Ammon's horn (tissue), 1 donor: ENCODE data around the gene FNDC11.

Experiments
- DNase-seq: peaks from one replicate; pipeline ENCODE4 v3.0.0-alpha.2; 2016; ENCODE audit warnings: low spot score

Gene FNDC11

DNA sequence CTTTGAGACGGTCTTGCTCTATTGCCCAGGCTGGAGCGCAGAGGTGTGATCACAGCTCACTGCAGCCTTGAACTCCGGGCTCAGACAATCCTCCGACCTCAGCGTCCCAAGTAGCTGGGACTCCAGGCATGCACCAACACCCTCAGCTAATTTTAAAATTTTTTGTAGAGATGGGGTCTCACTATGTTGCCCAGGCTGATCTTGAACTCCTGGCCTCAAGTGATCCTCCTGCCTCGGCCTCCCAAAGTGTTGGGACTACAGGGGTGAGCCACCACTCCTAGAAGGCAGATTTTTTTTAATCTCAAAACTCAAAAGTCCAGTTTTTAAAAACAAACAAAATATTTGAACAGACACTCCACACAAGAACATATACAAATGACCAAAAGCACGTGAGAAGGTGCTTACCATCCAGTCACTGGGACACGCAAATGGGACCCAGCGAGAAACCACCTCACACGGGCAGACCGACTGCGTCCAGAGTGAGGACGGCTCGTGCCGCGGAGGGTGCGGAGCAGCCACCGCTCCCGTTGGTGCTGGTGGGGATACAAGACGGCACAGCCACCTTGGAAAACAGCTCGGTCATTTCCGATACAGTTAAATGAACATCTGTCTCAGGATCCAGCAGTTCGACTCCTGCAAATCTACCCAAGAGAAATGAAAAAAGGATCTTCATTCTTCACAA, 28.6 kb downstream of the FNDC11 start:
- DNase-seq = no peak

DNA sequence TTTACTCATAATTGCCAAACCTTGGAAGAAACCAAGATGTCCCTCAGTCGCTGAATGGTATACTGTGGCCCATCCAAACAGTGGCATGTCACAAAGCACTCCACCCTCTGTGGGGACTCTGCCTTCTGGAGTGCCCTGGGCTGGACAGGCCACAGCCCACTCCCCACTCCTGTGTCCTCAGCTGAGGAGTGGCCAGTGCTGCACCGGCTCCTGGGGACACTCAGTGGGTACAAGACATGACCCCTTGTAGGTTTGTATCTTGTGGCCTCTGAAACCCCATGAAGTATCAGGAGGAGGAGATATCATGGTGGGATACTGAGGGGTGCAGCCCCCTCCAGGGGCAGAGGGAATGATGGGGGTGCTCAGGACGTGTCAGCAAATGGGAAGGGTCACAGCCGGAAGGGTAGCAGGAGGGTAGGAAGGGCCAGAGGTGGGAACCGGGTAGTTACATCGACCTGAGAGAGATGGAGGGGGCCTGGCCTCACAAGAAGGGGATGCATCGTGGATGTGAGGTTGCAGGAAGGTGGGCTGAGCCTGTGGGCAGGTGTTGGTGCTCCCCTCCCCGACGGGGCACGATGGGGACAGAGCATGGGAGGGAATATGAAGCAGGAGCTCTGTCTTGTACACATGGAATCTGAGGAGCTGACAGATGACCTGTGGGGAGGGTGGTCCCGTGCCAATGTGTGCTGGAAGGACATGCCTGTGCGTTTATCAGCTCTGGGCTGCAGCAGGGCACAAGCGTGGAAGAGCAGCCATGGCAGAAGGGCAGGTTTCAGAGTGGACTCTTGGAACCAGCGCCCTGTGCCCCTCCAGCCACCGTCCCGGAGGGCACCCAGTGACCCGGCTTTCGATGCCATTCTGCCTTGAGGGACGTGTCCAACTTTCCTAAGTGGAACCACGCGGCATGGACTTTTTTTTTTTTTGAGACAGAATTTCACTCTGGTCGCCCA, 31.9 kb downstream of the FNDC11 start:
- no peak for DNase-seq

DNA sequence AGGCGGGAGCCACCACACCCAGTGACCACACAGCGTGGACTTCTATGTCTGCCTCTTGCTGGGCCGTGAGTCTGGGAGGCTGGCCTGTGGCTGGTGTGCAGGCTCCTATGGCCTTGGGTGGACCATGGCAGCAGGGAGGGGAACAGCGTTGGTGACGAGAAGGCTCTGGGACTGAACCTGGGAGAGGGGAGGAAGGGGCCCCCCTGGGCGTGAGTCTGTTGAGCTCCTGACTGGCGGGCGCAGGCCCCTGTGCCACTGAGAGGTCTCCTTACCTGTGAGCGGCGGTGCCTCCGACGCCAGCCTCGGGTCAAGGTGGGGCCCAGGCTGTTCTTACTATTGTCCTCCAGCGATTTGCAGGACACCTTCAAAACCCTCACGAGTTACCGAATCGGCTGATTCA, 32.8 kb downstream of the FNDC11 start:
- DNase-seq = no peak

DNA sequence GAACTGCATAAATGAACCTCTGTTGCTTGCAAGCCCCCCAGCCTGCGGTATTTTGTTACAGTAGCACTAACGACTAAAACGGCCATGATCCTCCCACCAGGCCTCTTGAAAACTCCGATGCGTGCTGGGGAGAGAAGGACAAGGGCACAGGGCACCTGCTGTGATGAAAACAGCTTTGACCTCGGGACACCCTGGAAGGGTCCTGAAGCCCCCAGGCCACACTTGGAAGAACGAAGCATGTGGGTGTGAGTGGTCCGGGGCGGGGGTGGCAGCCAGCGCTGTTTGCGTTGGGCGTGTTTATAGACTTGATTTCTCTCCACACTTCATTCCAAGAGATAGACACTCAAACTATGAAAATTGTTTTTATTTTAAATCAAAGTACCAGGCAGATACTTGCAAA, 33.3 kb downstream of the FNDC11 start:
- DNase-seq = no peak

DNA sequence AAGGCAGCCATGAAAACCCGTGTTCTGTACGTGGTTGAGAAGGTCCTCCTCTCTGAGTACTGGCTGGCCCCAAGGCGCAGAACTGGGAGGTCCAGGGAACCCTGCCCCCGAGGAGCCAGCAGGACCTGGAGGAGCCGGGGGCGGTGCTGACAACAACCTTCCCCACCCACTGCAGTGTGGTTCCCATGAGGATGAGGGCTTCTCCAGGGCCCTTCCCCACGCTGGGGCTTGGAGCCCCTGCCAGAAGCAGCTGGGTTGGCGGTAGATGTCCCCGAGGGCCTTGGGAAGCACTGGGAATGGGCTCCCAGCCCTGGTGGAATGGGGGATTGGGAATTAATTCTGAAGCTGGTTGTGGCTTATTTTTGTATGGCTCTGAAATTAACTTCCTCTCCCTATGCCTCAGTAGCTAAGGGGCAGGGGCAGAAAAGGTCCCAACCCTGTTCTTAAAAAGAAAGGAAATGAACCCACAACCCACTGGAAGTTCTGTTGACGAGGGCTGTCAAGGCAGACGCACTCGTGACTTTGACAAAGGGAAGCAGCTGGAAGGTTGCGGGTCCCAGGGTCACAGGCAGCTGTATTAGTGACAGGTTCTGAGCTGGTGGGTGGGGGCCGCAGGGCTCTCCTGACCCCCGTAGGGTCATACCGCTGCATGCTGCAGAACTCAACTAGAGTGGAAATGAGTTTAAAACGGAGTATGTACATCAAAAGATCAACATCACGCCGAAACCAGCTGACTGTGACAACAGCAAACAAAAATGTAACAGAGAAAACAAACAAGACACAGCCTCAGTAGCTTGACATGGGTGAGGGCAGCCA, 34.0 kb downstream of the FNDC11 start:
- no peak for DNase-seq

DNA sequence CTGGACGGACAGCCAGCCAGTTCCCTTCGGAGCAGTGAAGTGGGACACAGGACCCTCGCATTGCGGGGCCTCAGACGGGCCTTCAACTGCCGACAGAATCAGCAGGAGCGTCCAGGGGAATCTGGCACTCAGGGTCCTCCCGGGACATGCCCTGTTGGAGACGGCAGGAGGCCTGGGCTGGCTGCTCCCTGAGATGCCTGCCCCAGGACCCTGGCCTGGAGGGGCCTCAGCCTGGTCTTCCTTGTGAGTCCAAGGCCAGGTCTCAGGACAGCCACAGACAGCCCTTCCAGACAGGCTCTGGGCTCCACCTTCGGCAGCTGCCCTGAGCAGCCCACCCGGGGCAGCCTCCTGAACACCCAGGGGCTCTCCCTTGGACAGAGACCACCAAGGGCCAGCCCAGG, 34.7 kb downstream of the FNDC11 start:
- no peak for DNase-seq

DNA sequence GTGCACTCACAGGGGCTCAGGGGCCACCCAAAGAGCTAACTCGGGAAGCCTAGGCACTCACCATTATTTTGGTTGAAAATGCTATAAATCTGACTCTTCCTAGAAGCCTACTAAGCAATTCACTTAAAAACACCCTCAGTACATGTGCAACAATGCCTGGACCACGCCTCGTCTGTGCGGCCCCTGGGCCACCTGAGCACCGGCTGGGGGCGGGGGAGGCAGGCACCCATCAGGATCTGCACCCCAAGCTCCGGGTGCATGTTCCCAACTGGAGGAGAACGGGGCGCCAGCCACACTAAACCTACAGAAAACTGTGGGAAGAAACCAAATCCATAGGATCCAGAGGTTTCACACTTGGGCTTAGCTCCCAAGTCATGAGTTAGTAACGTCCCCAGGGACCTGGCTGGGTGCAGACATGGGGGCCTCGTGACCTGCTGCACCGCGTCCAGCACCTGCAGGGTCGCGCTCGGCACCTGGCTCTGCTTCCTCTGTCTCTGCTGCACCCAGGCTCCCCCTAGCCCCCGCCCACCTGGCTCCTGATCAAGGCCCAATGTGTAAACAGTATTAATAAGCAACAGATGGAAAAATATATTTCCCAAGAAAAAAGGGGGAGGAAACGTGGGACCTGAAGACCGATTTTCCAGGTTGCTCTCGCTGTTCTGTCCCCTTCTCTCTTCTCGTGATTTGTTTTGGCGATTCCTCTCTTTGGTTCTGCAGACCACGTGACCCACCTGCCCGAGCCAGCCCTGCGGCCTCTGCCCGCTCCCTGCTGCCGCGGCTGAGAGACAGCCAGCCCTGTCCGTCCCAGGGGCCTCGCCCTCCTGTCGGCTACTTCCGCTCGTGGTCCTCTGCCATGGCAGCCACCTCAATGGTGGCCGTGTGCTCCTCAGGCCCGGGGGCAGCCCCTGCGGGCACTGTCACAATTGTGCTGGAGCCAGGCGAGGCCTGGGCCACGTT, 35.6 kb downstream of the FNDC11 start:
- no peak for DNase-seq

DNA sequence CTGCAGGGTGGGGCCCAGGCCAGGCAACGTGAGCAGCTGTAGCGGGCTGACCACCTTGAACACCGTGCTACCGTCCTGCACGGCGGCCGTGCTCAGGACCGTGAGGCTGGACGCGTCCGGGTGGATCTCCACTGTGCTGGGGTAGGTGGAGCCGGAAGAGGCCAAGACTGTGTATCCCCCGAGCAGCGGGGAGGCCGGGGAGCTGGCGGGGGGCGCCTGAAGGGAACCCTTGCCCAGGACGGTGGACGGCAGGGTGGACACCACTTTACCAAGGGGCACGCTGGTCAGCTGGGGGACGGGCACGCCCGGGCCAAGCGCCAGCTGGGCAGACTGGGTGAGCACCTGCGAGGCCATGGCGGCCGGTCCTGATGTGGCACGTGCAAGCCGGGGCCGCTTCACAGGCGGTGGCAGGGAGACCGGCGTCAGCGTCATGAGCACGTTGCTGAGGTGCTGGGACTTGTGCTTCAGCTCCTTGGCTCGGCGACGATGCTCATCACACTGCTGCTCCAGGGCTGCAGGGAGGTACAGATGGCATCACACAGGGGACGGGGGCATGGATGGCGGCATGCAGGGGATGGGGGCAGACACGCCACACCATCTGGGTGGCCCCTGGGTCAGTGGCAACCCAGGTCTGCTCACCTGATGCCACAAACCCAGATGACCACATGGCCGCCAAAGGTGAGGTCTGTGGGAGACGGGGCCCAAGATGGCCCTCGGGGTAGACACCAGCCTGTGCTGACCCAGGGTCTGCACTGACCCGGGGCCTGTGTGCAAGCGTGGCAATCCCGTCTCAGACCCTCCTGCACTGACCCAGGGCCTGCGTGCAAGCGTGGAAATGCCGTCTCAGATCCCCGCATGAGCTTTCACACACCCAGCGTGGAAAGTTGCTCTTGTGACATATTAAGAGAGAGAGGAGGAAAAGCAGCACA, 36.5 kb downstream of the FNDC11 start:
- no peak for DNase-seq

DNA sequence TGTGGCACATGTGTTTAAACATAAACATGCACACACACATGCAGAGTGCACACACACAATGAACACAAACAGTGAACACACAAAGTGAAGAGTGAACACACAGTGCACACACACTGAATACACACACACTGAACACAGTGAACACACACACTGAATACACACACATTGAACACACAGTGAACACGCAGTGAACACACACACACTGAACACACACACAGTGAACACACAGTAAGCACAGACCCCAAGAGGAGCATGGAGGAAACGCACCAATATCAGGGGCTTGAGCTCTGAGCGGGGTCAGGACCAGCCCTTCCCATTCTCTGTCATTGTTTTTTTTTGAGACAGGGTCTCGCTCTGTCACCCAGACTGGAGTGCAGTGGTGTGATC, 37.2 kb downstream of the FNDC11 start:
- DNase-seq = no peak

DNA sequence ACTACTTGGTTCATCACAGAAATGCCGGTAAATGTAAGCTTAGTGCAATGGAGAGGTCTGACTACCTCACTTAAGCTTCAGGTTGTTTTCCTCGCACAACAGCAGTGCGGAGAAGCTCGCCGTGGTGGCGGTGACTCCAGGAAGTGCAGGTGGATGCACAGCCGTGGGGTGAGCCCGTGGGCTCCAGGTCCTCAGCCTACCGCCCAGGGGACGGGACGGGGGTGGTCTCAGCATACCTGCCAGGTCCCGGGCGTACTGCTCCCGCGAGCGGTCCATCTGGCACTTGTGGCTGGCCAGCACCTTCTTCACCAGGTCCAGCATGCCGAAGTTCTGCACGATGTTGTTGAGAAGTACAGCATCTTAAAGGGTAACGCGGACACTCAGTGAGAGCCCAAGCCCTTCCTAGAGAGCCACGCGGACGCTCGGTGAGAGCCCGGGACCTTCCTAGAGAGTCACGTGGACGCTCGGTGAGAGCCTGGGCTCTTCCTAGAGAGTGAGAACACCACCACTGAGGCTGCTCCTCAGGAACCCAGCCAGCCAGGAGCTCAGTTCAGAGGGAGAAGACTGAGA, 37.9 kb downstream of the FNDC11 start:
- DNase-seq = no peak

DNA sequence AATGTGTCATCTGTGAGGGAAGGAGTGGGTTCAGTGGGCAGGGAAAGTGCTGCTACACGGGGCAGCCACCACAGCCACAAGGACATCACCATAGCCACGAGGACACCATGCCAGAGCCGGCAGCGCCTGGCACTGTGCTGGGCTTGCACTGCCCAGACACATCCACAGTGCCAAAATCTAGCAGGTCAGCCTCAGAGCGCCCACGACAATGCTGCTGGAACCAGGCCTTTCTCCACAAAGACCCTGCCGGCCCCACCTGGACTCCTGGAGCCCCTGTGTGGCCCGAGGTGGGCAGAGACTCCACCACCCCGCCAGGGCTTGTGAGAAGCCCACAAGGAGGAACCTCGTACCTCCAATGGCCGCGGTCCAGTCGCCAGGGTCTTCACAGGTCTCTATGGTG, 38.7 kb downstream of the FNDC11 start:
- peak; percentile 44 for DNase-seq

DNA sequence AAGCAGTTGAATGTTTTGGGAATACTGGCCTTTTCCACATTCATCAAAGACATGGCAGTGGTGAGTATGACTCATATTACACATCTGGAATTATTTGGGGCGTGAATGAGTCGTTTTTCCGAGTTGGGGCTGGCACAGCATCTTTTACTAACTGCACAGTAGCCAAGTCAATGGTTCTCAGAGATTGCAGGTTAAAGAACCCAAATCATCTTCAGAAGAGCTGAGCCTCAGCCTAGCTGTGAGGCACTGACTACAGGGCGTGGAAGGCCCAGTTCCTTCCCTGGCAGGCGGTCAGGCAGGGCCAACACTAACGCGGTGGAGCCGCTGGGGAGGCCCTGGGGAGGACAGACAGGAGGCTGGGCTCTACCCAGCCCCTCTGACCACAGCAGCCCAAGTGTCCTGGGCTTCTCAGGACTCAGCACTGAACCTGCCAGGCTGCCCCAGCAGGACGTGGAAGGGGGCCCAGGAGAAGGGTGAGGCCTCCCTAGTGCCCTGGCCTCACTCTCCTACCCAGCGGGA, 40.1 kb downstream of the FNDC11 start:
- DNase-seq = no peak

DNA sequence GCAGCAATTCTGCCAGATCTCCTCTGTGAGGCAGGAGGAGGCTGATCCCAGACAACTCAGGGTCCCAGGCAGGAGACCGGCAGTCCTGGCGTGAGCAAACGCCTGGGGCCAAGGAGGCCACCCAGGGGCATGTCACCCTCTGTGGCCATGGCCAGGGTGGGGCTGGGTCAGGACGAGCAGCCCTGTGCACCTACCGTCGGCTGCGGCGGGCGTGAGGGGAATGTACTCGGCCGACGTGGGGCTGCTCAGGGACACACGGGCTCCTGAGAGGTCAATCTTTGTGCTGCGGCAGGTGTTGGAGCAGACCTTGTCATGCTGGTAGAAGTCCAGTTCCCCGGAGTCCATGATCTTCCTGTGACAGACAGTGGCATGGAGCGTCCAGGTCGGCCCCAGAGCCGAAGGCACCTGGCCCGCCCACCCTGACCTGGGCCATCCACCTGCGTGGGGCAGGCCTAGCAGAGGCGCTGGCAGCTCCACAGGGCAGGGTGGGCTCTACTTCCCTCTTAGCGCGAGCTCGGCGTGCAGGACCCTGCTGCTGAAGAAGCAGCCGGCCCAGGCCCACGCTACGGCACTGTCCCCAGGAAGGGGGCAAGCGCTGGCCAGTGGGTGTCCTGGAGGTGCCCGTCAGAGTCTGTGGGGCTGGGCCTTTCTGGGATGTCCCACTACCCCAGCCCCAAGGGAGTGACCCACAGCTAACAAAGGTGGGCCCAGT, 41.6 kb downstream of the FNDC11 start:
- DNase-seq = no peak

DNA sequence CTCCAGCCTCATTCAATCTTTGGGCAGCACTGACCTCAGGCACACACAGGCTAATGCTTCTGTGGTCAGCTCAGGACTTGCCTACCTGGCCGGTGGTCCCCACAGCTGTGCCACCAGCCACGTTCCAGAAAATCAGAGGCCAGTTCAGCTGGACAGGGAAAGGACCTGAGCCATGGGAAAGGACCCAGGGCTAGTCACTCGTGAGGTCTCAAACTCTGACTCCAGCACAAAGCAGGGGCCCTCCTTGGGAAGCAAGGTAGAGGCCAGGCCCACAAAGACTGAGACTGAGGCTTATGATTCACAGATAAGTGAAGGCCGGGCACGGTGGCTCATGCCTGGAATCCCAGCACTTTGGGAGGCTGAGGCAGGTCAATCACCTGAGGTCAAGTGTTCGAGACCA, 42.5 kb downstream of the FNDC11 start:
- DNase-seq = no peak

DNA sequence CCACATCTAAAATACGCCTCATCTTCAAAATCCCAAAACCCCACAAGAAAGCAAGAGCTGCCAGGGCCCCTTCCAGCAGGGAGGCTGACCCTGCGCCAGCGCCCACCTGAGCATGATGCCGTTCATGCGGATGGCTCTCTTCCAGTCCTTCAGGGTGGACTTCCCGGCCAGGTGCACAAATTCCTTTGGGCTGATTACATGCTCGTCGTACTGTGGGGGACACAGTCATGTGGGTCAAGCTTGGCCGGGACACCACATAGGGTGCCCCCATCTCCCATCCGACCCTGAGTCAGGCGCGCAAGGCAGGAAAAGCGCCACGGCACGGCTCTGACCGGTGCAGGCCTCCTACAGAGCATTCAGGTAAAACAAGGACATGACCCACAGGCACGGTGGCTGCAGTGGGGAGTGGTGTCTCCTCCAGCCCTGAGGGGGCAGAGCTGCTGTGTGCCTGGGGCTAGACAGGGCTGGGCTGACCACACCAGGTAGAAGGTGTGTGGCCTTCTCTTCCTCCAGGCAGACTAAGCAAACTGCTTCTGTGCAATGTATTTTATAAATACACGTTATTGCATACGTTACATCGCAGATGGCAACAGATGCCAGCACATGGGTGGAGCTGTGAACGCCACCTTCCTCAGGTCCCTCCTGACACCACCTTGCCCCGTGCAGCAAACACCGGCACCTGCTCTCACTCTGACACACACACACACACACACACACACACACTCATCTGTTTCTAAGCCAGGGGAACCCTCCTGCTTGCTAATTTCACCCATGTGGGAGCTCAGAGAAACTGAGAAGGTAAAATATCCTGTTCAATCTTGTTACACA, 43.9 kb downstream of the FNDC11 start:
- no peak for DNase-seq

DNA sequence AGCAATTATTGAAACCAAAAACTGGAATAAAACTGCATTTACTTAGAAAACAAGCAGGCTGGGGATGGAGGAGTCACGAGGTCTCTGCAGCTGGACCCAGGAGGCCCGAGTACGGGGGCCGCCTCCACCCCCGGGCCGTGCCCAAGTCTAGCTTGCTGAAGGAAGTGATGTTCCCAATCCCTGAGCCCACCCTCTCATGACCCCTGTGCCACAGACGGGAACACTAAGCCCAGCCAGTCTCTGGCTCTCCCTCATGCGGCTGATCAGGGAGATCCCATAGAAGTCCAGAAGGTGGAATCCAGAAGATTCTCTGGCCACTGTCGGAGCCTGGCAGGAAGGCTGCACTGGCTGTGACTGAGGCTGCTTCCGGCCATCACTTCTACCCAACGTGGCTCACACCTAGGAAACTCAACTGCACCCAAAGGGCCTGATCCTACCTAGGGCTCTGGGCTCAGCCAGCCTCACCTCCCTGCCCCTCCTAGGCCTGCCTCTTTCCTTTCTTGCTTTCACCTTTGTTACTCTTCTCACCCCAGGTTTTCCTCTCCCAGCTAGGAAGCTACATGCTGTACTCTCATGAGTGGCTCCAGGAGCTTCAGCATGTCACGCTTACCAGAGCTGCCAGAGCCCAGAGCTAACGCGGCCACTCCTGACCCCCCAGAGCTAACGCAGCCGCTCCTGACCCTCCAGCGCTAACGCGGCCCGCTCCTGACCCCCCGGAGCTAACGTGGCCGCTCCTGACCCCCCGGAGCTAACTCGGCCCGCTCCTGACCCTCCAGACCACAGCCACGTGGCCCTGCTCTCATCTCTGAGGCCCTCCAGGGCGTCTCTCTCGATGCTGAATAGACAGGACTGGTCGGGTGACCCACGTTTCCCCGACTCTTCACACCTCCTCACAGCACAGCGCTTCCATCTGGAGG, 44.8 kb downstream of the FNDC11 start:
- no peak for DNase-seq
